ENCODE measurements around the gene WDR1.

The WDR1 gene

DNA sequence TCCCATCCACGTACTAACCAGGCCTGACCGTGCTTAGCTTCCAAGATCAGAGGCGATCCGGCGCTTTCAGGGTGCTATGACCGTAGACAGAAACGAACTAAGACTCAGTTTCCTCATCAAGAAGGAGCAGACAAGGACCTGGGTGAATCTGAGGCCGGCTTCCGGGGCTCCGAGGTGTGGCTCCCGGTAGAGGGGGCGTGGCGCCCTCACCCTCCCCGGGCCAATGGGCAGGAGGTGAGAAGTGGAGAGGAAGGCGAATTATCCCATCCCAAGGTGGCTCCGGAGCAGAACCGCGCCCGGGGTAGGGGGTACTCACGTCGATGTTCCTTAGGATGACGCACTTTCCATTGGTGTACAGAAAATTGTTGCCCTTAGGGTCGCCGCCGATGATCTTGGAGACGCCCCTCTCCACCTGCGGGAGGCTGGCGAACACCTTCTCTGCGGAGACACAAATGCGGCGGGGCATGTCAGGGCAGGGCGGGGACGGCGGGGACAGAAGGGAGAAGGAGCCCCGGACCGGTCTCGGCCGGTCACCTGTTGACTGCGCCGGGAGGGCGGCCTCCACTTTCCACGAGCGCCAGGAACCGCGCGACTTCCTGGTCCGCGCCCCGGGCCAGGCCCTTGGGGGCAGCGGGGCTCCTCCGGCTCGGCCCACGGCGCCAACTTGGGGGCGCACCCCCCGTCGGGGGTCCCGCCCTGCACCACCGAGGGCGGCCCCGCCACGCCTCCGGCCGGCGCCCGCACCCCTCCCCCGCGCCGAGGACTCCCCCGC is 616 bp downstream of the WDR1 start:
- Histone ChIP-seq H3K4me3 (peak overlapping the region; percentile 66 to 95 (median 82)), H3K27ac (peak overlapping the region; percentile 84 to 98 (median 95))

GRCh38 chr4:10115271-10115796 is 1.3 kb downstream of the WDR1 start:
- Histone ChIP-seq H3K4me3 (peak overlapping the region; percentile 66 to 95 (median 82)), H3K27ac (peak overlapping the region in 20 of 21 experiments; percentile 86 to 98 (median 96))

DNA sequence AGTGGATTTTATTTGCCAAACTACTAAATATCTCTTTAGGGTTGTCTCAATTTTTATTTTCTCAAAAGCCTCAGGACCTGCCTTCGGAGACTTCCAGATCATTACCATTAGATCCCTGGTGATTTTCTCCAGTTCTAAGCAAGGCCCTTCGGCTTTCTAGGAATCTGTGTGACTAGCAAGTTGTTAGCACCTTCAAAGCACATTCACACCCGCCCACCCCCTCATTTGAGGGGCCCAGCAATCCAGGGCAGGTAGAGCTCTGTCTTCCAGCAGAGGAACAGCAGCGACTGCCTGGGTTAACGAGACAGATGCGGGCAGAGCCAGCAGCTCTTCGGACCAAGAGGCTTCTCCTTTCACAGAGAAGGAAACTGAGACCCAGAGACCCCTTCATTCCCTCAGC is 2.0 kb downstream of the WDR1 start:
- H3K4me3 ChIP-seq, result peak overlapping the region in 5 of 7 experiments; percentile 66 to 91 (median 82)
- peak overlapping the region in 10 of 21 experiments; percentile 7 to 97 (median 94) for H3K27ac ChIP-seq

GRCh38 chr4:10114147-10114546 is 2.5 kb downstream of the WDR1 start:
- H3K4me3 ChIP-seq, result no peak overlapping the region
- peak overlapping the region in 1 of 21 experiments; percentile 28 for H3K27ac ChIP-seq

- peak overlapping the region in 1 of 21 experiments; percentile 21 for H3K27ac ChIP-seq
- H3K4me3 ChIP-seq, result no peak overlapping the region
These were observed 3.1 kb downstream of the WDR1 start for GRCh38 chr4:10113362-10114047.

- no peak overlapping the region for H3K4me3 ChIP-seq
- peak overlapping the region in 2 of 21 experiments; percentile 15 to 16 for H3K27ac ChIP-seq
These were observed 3.8 kb downstream of the WDR1 start for GRCh38 chr4:10112658-10113284.

- H3K4me3 ChIP-seq, result no peak overlapping the region
- H3K27ac ChIP-seq, result peak overlapping the region in 1 of 21 experiments; percentile 6
These were observed 5.4 kb downstream of the WDR1 start for GRCh38 chr4:10111067-10111801.

DNA sequence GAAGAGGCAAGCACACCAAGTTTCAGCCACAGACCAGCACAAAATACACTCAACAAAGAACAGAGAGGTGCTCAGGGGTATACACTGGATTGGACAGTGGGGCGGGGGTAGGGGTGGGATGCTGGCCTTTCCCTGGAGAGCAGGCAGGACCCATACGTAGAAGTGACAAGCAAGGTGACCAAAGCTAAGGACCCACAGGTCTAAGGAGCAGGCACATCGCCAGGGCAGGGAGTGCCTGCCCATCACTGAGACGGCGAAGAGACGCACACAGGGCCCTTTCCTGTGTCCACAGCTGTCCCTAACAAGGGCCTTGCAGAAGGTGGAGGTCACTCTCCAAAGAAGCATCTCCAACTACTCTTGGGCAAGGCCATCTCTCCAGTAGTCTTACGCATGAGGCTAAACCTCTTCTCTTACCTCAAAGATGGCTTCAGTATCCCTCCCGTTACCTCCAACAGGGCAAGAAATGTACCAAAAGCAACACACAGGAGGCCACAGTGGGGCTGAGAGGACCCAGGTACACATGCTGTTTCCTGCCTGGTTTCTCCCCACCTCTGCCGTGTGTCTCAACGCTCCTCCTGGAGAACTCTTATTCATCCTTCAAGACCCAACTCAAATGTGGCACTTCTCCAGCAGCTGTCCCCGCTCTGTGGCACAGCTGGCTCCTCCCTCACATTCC is 6.5 kb downstream of the WDR1 start:
- no peak overlapping the region for H3K4me3 ChIP-seq
- H3K27ac ChIP-seq, result peak overlapping the region in 5 of 21 experiments; percentile 3 to 89 (median 27)

- no peak overlapping the region for H3K4me3 ChIP-seq
- peak overlapping the region in 11 of 21 experiments; percentile 2 to 89 (median 43) for H3K27ac ChIP-seq
These were observed 7.5 kb downstream of the WDR1 start for GRCh38 chr4:10108818-10109783.

GRCh38 chr4:10108391-10108790 is 8.2 kb downstream of the WDR1 start:
- no peak overlapping the region for H3K4me3 ChIP-seq

GRCh38 chr4:10107111-10108091 is 9.2 kb downstream of the WDR1 start:
- no peak overlapping the region for H3K4me3 ChIP-seq

More at GRCh38 chr4:10108391-10108790, 8.2 kb downstream of the WDR1 start:
- peak overlapping the region in 12 of 21 experiments; percentile 2 to 89 (median 72) for H3K27ac ChIP-seq

GRCh38 chr4:10106421-10107039 is 10.1 kb downstream of the WDR1 start:
- H3K4me3 ChIP-seq, result no peak overlapping the region
- peak overlapping the region in 17 of 21 experiments; percentile 50 to 89 (median 76) for H3K27ac ChIP-seq

More at GRCh38 chr4:10107111-10108091, 9.2 kb downstream of the WDR1 start:
- peak overlapping the region in 18 of 21 experiments; percentile 31 to 89 (median 69) for H3K27ac ChIP-seq

- Histone ChIP-seq H3K4me3 (no peak overlapping the region), H3K27ac (peak overlapping the region in 17 of 21 experiments; percentile 39 to 89 (median 69))
These were observed 10.7 kb downstream of the WDR1 start for GRCh38 chr4:10105920-10106319.

- Histone ChIP-seq H3K4me3 (no peak overlapping the region), H3K27ac (peak overlapping the region in 9 of 21 experiments; percentile 15 to 89 (median 78))
These were observed 11.2 kb downstream of the WDR1 start for GRCh38 chr4:10105421-10105820.

- Histone ChIP-seq H3K4me3 (no peak overlapping the region), H3K27ac (peak overlapping the region in 15 of 21 experiments; percentile 31 to 89 (median 55))
These were observed 11.7 kb downstream of the WDR1 start for GRCh38 chr4:10104991-10105276.
